ENCODE data around the gene FBXO17.
A peak's percentile ranks its signal among the peaks of the same experiment; 100 is the strongest.

The FBXO17 gene

GRCh38 chr19:38928391-38929001, 47.0 kb downstream of the FBXO17 start:
- H3K4me2 ChIP-seq (ENCODE audit: low read depth, low read length, poor library complexity, severe bottlenecking), result peak overlapping the region; percentile 92
- peaks cover 34% of the 10 kb centered on the region for H3K79me2 ChIP-seq (ENCODE audit: insufficient read depth, low read length)
- peak overlapping the region; percentile 85 for H3K9ac ChIP-seq (ENCODE audit: low read depth, low read length, poor library complexity, severe bottlenecking)
- no peak overlapping the region for H3K4me3 ChIP-seq (ENCODE audit: low read length, poor library complexity, severe bottlenecking)
- no peaks in the 10 kb centered on the region for H3F3A ChIP-seq (ENCODE audit: low read depth)
- no peaks in the 10 kb centered on the region for H3K9me3 ChIP-seq (ENCODE audit: insufficient read depth, low read depth, low read length)
- peaks cover 19% of the 10 kb centered on the region for H3K4me1 ChIP-seq (ENCODE audit: insufficient read depth, low read length, poor library complexity, severe bottlenecking)
- no peak overlapping the region for H2AFZ ChIP-seq (ENCODE audit: low read length)
- peaks cover 5% of the 10 kb centered on the region for H4K20me1 ChIP-seq (ENCODE audit: insufficient read depth, low read length, poor library complexity, severe bottlenecking)
- H3K27me3 ChIP-seq (ENCODE audit: insufficient read depth, low read length, poor library complexity, severe bottlenecking), result no peaks in the 10 kb centered on the region
- TF ChIP-seq, protein P1, sequence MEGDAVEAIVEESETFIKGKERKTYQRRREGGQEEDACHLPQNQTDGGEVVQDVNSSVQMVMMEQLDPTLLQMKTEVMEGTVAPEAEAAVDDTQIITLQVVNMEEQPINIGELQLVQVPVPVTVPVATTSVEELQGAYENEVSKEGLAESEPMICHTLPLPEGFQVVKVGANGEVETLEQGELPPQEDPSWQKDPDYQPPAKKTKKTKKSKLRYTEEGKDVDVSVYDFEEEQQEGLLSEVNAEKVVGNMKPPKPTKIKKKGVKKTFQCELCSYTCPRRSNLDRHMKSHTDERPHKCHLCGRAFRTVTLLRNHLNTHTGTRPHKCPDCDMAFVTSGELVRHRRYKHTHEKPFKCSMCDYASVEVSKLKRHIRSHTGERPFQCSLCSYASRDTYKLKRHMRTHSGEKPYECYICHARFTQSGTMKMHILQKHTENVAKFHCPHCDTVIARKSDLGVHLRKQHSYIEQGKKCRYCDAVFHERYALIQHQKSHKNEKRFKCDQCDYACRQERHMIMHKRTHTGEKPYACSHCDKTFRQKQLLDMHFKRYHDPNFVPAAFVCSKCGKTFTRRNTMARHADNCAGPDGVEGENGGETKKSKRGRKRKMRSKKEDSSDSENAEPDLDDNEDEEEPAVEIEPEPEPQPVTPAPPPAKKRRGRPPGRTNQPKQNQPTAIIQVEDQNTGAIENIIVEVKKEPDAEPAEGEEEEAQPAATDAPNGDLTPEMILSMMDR (conservative IDR thresholded peaks at IDR 0.05; ENCODE audit: low read length), result no peak
- no peak for TF ChIP-seq EZH2phosphoT487 (IDR thresholded peaks at IDR 0.05; ENCODE audit: borderline replicate concordance)
- no peaks in the 10 kb centered on the region for H3K9me2 ChIP-seq (replicated peaks; ENCODE audit: low read depth, low read length)
- peaks cover 8% of the 10 kb centered on the region; the same call in 1 of the 2 replicates for H3K36me3 ChIP-seq (ENCODE audit: insufficient read depth, low read length)

- no peak overlapping the region for H3K4me2 ChIP-seq (ENCODE audit: low read depth, low read length, poor library complexity, severe bottlenecking)
- no peaks in the 10 kb centered on the region for H3K9me2 ChIP-seq (replicated peaks; ENCODE audit: low read depth, low read length)
- H4K20me1 ChIP-seq (ENCODE audit: insufficient read depth, low read length, poor library complexity, severe bottlenecking), result no peaks in the 10 kb centered on the region
- peaks cover 10% of the 10 kb centered on the region; the same call in 1 of the 2 replicates for H3K36me3 ChIP-seq (ENCODE audit: insufficient read depth, low read length)
- TF ChIP-seq, protein P1 (conservative IDR thresholded peaks at IDR 0.05; ENCODE audit: low read length), result no peak
- no peak for TF ChIP-seq EZH2phosphoT487 (IDR thresholded peaks at IDR 0.05; ENCODE audit: borderline replicate concordance)
- H3F3A ChIP-seq (ENCODE audit: low read depth), result no peaks in the 10 kb centered on the region
- no peak overlapping the region for H2AFZ ChIP-seq (ENCODE audit: low read length)
- peaks cover 11% of the 10 kb centered on the region for H3K4me1 ChIP-seq (ENCODE audit: insufficient read depth, low read length, poor library complexity, severe bottlenecking)
- no peak overlapping the region for H3K9ac ChIP-seq (ENCODE audit: low read depth, low read length, poor library complexity, severe bottlenecking)
- peaks cover 11% of the 10 kb centered on the region; the same call in 1 of the 2 replicates for H3K79me2 ChIP-seq (ENCODE audit: insufficient read depth, low read length)
- no peak overlapping the region for H3K4me3 ChIP-seq (ENCODE audit: low read length, poor library complexity, severe bottlenecking)
- H3K27me3 ChIP-seq (ENCODE audit: insufficient read depth, low read length, poor library complexity, severe bottlenecking), result no peaks in the 10 kb centered on the region
- H3K9me3 ChIP-seq (ENCODE audit: insufficient read depth, low read depth, low read length), result no peaks in the 10 kb centered on the region
These were observed 51.2 kb downstream of the FBXO17 start for GRCh38 chr19:38924388-38924787.

DNA sequence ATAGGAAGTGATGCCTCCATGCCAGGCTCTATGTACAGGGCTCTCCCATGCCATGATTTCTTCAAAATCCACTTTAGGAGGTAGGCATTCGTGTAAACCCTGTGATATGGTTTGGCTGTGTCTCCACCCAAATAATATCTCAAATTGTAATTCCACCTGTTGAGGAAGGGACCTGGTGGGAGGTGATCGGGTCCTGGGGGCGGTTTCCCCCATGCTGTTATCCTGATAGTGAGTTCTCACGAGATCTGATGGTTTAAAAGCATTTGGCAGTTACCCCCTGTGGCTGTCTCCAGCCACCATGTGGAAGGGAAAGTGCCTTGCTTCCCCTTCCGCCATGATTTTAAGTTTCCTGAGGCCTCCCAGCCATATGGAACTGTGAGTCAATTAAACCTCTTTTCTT, 53.1 kb downstream of the FBXO17 start:
- peaks cover 10% of the 10 kb centered on the region; the same call in 1 of the 2 replicates for H3K36me3 ChIP-seq (ENCODE audit: insufficient read depth, low read length)
- H3K4me2 ChIP-seq (ENCODE audit: low read depth, low read length, poor library complexity, severe bottlenecking), result no peak overlapping the region
- H3K4me3 ChIP-seq (ENCODE audit: low read length, poor library complexity, severe bottlenecking), result no peak overlapping the region
- H3K79me2 ChIP-seq (ENCODE audit: insufficient read depth, low read length), result no peaks in the 10 kb centered on the region
- no peaks in the 10 kb centered on the region for H3K27me3 ChIP-seq (ENCODE audit: insufficient read depth, low read length, poor library complexity, severe bottlenecking)
- TF ChIP-seq, protein P1 (conservative IDR thresholded peaks at IDR 0.05; ENCODE audit: low read length), result no peak
- TF ChIP-seq EZH2phosphoT487 (IDR thresholded peaks at IDR 0.05; ENCODE audit: borderline replicate concordance), result no peak
- no peaks in the 10 kb centered on the region for H3F3A ChIP-seq (ENCODE audit: low read depth)
- no peak overlapping the region for H3K9ac ChIP-seq (ENCODE audit: low read depth, low read length, poor library complexity, severe bottlenecking)
- no peaks in the 10 kb centered on the region for H3K4me1 ChIP-seq (ENCODE audit: insufficient read depth, low read length, poor library complexity, severe bottlenecking)
- H2AFZ ChIP-seq (ENCODE audit: low read length), result no peak overlapping the region
- H3K9me2 ChIP-seq (replicated peaks; ENCODE audit: low read depth, low read length), result no peaks in the 10 kb centered on the region
- no peaks in the 10 kb centered on the region for H4K20me1 ChIP-seq (ENCODE audit: insufficient read depth, low read length, poor library complexity, severe bottlenecking)
- no peaks in the 10 kb centered on the region for H3K9me3 ChIP-seq (ENCODE audit: insufficient read depth, low read depth, low read length)
